A549 treated with dexamethasone at 1 μM for 4 hours (cell line): ENCODE results near the gene ZBTB11. TPM values are rescaled to one million over a fixed set of nuclear protein-coding genes. Genes with fewer than 3 reads are reported as not detected.

Source experiments
- total RNA-seq: library from RNA; stranded (reverse); fragments of 200-300 nt; extraction: Qiagen RNA extraction; gene quantifications from 5 replicates; pipeline ENCODE4 v1.2.3, GENCODE V29; 2022

Gene ZBTB11
- total RNA-seq = 7.6 to 12.1 TPM (median 10.9 TPM) in 5 replicates

GRCh38 chr3:101676765-101677435 is at the start of gene ZBTB11:
TSS of gene ZBTB11 (minus strand) at chr3:101677132. CDS start at chr3:101676914, 218 bp downstream.

DNA sequence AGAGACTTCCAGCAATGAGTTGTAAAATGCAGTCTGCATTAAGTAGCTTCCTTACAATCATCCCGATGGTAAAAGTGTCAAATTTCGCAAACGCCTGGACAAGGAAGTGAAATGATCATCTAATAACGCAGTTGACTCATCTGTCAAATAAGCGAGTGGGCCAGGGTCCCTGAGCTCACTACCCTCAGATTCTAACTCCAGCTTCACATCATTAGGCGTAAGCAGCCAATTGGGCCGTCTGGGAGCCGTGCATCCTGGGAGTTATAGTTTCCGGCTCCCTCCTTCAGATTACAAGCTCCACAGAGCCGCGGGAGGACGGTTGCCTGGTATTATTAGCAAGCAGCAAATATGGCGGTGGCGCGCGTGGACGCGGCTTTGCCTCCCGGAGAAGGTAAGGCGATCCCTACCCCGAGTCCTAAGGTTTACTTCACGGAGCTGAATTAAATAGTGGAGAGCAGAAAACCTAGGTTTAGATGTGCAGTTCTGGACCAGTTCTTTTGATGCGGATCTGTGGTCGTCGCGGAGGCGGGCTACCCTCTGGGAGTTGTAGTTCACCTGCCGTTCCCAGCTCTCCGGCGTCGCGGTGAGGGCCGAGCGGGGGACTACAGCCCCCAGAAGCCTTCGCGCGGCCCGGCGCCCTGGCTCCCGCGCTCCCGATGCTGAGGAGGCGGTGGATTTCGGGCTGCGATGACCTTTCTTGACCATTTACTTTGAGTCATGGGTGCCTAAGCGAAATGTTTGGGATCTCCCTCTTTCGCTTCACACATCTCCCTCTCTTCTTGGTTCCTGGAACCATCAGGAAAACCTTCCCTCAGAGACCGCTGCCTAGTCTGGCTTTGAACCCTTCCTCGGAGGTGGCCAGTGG is 47.6 kb upstream of the ZBTB11 start, which contains the start of gene CEP97:
CEP97 (plus strand) TSS at position 286 of the 865 bp plus-strand sequence; CDS start at position 349, 63 bp downstream.

Other genes starting within 250 kb of the ZBTB11 start
- gene SENP7, start 163.9 kb downstream of the ZBTB11 start, total RNA-seq = 1.6 to 3.0 TPM (median 2.4 TPM) in 5 replicates
- gene TRMT10C, start 115.3 kb downstream of the ZBTB11 start, total RNA-seq = 28.5 to 35.2 TPM (median 30.3 TPM) in 5 replicates
- 102 to 131 TPM (median 111 TPM) in 5 replicates for gene PCNP, start 103.0 kb downstream of the ZBTB11 start, total RNA-seq
- 1,454 to 2,292 TPM (median 1,513 TPM) in 5 replicates for gene RPL24, start 9.6 kb upstream of the ZBTB11 start, total RNA-seq
- gene CEP97, start 47.5 kb upstream of the ZBTB11 start, total RNA-seq = 3.3 to 6.4 TPM (median 5.2 TPM) in 5 replicates
- gene NXPE3, start 102.1 kb upstream of the ZBTB11 start, total RNA-seq = 17.3 to 23.2 TPM (median 21.2 TPM) in 5 replicates
- 6.8 to 10.4 TPM (median 8.0 TPM) in 5 replicates for gene NFKBIZ, start 172.4 kb upstream of the ZBTB11 start, total RNA-seq